ENCODE measurements around the gene SCYL1.
"Not testable (repeated sequence)": the region's sequence is repeated elsewhere in the genome, so short reads cannot be mapped to it uniquely, and the experiment has no call there.

GRCh38 chr11:65523631-65523968 lies 1.3 kb upstream of the SCYL1 start:
- not testable (repeated sequence) for TF ChIP-seq CTCF (optimal IDR thresholded peaks at IDR 0.05 in 1 of 3, IDR thresholded peaks at IDR 0.05 in 1 of 3, conservative IDR thresholded peaks at IDR 0.05 in 1 of 3; ENCODE audit: extremely low read depth in 1 of 3, insufficient read depth in 2 of 3, low read length in 3 of 3); EZH2 (IDR thresholded peaks at IDR 0.05; ENCODE audit: low read length)
